Subcutaneous adipose tissue (tissue), 4 donors: ENCODE data around the gene PTPA. TPM values are rescaled to one million over a fixed set of nuclear protein-coding genes. Genes with fewer than 3 reads are reported as not detected.

ENCODE experiments used
- total RNA-seq, 4 donors: library from RNA; depleted of rRNA; stranded (reverse); fragments of >200 nt; gene quantifications; one replicate each; pipeline ENCODE4 v1.1.0, GENCODE V29; 2016
- TF ChIP-seq, protein P1 (sequence below): fragments of 450-650 bp; IDR thresholded peaks from one replicate; pipeline ENCODE4 v1.5.1; 2016; ENCODE audit warnings: low read depth, mild to moderate bottlenecking, control low read depth, antibody characterized with exemption, moderate library complexity

PTPA gene
- total RNA-seq, 4 donors from 2014 or later = 23.8 to 51.1 (median 34.4) TPM

DNA sequence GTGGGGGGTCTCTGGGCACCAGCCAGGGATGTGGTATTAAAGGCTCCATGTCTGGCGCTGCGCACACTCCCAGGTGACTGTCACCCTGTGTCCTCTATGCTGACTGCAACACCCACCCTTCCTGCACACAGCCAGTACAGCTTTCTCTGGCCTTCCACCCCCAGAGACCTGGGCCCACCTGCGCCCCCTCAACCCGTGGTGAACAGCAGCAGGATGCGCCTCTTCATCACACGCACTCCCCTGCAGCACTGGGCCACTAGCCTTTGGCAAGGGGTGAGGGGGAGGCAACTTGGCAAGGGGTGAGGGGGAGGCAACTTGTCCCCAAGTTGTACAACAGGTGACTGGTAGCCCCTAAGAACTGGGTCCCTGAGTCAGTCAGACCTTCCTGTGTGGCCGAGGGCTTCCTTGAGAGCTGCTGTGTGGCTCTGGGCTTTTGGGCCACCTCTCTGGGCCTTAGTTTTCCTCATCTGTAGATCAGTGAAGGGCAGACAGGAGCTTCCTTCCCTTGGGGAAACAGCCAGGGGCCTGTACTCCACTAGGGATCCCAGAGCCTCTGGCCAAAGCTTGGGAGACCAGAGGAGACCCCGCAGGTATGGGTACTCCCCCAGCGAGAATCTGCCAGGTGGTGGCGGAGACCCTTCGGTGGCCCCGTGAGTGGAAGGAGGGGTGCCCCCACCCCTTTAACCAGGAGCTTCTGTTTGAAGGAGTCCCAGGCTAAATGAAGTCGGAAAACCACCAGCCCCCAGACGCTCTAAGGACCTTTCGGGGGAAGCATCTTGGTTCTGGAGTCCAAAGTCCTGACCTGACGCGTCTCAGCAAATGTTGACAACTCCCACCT lies 5.1 kb upstream of the PTPA start:
- TF ChIP-seq, protein P1, sequence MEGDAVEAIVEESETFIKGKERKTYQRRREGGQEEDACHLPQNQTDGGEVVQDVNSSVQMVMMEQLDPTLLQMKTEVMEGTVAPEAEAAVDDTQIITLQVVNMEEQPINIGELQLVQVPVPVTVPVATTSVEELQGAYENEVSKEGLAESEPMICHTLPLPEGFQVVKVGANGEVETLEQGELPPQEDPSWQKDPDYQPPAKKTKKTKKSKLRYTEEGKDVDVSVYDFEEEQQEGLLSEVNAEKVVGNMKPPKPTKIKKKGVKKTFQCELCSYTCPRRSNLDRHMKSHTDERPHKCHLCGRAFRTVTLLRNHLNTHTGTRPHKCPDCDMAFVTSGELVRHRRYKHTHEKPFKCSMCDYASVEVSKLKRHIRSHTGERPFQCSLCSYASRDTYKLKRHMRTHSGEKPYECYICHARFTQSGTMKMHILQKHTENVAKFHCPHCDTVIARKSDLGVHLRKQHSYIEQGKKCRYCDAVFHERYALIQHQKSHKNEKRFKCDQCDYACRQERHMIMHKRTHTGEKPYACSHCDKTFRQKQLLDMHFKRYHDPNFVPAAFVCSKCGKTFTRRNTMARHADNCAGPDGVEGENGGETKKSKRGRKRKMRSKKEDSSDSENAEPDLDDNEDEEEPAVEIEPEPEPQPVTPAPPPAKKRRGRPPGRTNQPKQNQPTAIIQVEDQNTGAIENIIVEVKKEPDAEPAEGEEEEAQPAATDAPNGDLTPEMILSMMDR = no peak

DNA sequence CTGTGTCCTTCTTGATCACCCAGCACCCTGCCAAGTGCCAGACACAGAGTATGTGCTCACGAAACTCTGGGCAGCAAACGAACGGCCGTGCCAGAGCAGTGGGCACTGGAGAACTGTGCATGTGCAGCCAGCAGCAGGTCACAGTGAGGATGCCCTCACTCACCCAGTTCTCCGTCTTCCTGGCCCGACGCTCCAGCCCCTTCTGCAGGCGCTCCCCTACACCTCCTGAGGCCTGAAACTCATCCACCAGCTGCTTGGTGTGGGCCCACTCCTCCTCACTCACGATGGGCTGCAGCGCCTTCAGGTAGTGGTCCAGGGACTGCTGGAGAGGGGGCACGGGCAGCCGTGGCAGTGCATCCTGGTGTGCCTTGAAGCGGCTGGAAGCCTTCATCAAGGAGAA lies 3.6 kb upstream of the PTPA start:
- TF ChIP-seq, protein P1 = no peak

- TF ChIP-seq, protein P1 = no peak
Observed at GRCh38 chr9:129108083-129108804, 3.0 kb upstream of the PTPA start.

- TF ChIP-seq, protein P1 = no peak
Observed at GRCh38 chr9:129108805-129109536, 2.2 kb upstream of the PTPA start.

DNA sequence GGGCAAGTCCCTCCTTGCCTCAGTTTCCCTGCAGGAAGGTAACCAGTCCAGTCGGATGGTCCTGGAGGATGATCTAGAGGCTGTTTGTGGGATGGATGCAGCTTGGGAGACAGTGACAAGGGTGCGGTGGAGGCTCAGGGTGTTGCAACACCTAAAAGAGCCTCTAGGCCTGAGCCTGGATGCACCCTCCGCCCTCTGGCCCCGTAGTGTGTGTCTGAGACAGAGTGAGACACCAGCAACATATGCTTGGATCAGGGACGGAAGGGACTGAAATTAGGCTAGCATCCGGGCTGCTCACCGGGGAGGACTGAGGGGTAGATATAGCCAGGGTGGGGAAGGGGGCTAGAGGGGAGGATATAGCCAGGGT lies 1.7 kb upstream of the PTPA start:
- TF ChIP-seq, protein P1 = no peak

GRCh38 chr9:129109952-129110739 lies 1.1 kb upstream of the PTPA start:
- TF ChIP-seq, protein P1 = no peak
